H1 (cell line): ENCODE results near the gene MATN4. TPM values are rescaled to one million over a fixed set of nuclear protein-coding genes. Genes with fewer than 3 reads are reported as not detected.

ENCODE experiments used
- BRCA1 ChIP-seq: IDR thresholded peaks from 2 replicates; pipeline ENCODE4 v1.6.1; 2012; ENCODE audit warnings: low read depth, low read length, improper control_type of control experiment
- CTCF ChIP-seq, 3 experiments: IDR thresholded peaks; 1 replicate in 2 of 3; 2 replicates in 1 of 3; pipeline versions ENCODE4 v1.5.1 to v1.6.1; 2011; ENCODE audit warnings: low read length in 3 of 3, mild to moderate bottlenecking in 3 of 3, inconsistent platforms in 2 of 3, low read depth in 1 of 3, moderate library complexity in 1 of 3; ENCODE audit not compliant: insufficient read depth in 1 of 3; ENCODE audit errors: control extremely low read depth in 1 of 3
- KDM4A ChIP-seq: IDR thresholded peaks from one replicate; pipeline ENCODE4 v1.7.1; 2012; ENCODE audit warnings: low read depth, mild to moderate bottlenecking, moderate library complexity, low read length, inconsistent platforms; ENCODE audit not compliant: severe bottlenecking
- RXRA ChIP-seq: IDR thresholded peaks from 2 replicates; pipeline ENCODE4 v1.6.1; 2011; ENCODE audit warnings: low read depth, mild to moderate bottlenecking, low read length, moderate library complexity; ENCODE audit not compliant: insufficient read depth
- SUZ12 ChIP-seq: fragments of 200-600 bp; sonication (generic); IDR thresholded peaks from 2 replicates; pipeline ENCODE4 v1.6.1; 2012; ENCODE audit warnings: mild to moderate bottlenecking, inconsistent platforms, low read length, moderate library complexity, mixed read lengths
- TCF12 ChIP-seq: IDR thresholded peaks from 2 replicates; pipeline ENCODE4 v1.6.1; 2011; ENCODE audit warnings: low read depth, mild to moderate bottlenecking, low read length
- USF2 ChIP-seq: IDR thresholded peaks from 2 replicates; pipeline ENCODE4 v1.6.1; 2011; ENCODE audit warnings: low read length, improper control_type of control experiment
- YY1 ChIP-seq: IDR thresholded peaks from 2 replicates; pipeline ENCODE4 v1.6.1; 2011; ENCODE audit warnings: low read depth, mild to moderate bottlenecking, low read length
- ZNF274 ChIP-seq: IDR thresholded peaks from 2 replicates; pipeline ENCODE4 v1.7.0; 2012; ENCODE audit warnings: low read length, borderline replicate concordance; ENCODE audit errors: extremely low read depth
- polyA plus RNA-seq, 7 experiments: library from polyadenylated mRNA; depleted of rRNA in 3 of 7; stranded (reverse) in 5 of 7; unstranded in 2 of 7; fragments of >200 nt in 5 of 7; fragments of 200-250 nt in 2 of 7; gene quantifications; 1 replicate in 5 of 7; 2 replicates in 1 of 7; 4 replicates in 1 of 7; pipeline versions ENCODE4 v1.2.1 to v1.2.3, GENCODE V29; 2011 to 2013; ENCODE audit warnings: missing spikeins in 2 of 7, mixed read lengths in 2 of 7
- total RNA-seq: library from RNA; stranded (reverse); fragmentation: NEBNext Ultra II Directional; extraction: Animal tissue kit (Norgen Biotek cat#: 25700); gene quantifications from 2 replicates; pipeline ENCODE4 v1.2.1, GENCODE V29; 2021

Gene MATN4
- total and polyA plus RNA-seq, 2 of the 8 experiments (the other 6 are each of a cell fraction or from before 2014, with no cell fraction given) = 2.1 to 4.4 TPM

- TF ChIP-seq SUZ12 (no peak), ZNF274 (no peak), KDM4A (no peak), RXRA (no peak), YY1 (peak; percentile 79), CTCF (IDR thresholded peaks at IDR 0.05; ENCODE audit: control extremely low read depth in 1 of 3, insufficient read depth in 1 of 3, low read depth in 1 of 3, low read length in 3 of 3) (peak; percentile 57 to 81 (median 77)), BRCA1 (no peak), TCF12 (no peak), USF2 (no peak)
These were observed 7.1 kb downstream of the MATN4 start (continued) for GRCh38 chr20:45300961-45301360.
